ENCODE data around the gene ERCC6L. TPM values are rescaled to one million over a fixed set of nuclear protein-coding genes. Genes with fewer than 3 reads are reported as not detected.

ERCC6L gene
- total and polyA plus RNA-seq, 2 of the 13 experiments (the other 11 are each of a cell fraction or from before 2014, with no cell fraction given), result 0.86 to 9.5 TPM

GRCh38 chrX:72258174-72258573, 19.3 kb upstream of the ERCC6L start (continued):
- TF ChIP-seq ZNF280B (CRISPR knock-in tag; IDR thresholded peaks at IDR 0.05; ENCODE audit: borderline replicate concordance) (no peak), EP300 (IDR thresholded peaks at IDR 0.05; ENCODE audit: low read depth in 2 of 2, low read length in 2 of 2) (0 out of 4 replicates have a peak, but pooled peaks of 1 of the 2 experiments have one; percentile 43), EP300 (CRISPR knock-in tag; IDR thresholded peaks at IDR 0.05; ENCODE audit: borderline replicate concordance) (no peak), ZNF605 (CRISPR knock-in tag; IDR thresholded peaks at IDR 0.05) (0 out of 2 replicates have a peak, but pooled peaks have one; percentile 23), TCF7 (IDR thresholded peaks at IDR 0.05; ENCODE audit: low read depth) (no peak), NFATC3 (CRISPR knock-in tag; IDR thresholded peaks at IDR 0.05) (no peak), HMGXB3 (CRISPR knock-in tag; IDR thresholded peaks at IDR 0.05; ENCODE audit: borderline replicate concordance) (no peak), POLR2A (IDR thresholded peaks at IDR 0.05; ENCODE audit: insufficient read depth in 1 of 2, low read depth in 2 of 2, low read length in 2 of 2) (peak in 1 of 2 experiments; percentile 38; a peak in 1 of 4 replicates), GATAD2A (CRISPR knock-in tag; IDR thresholded peaks at IDR 0.05) (0 out of 2 replicates have a peak, but pooled peaks have one; percentile 28), ZNF530 (CRISPR knock-in tag; IDR thresholded peaks at IDR 0.05; ENCODE audit: low read depth) (no peak), MED1 (CRISPR knock-in tag; IDR thresholded peaks at IDR 0.05) (no peak), ASH2L (IDR thresholded peaks at IDR 0.05; ENCODE audit: insufficient read length, low read depth, low read length) (peak; percentile 26), KAT8 (CRISPR knock-in tag; IDR thresholded peaks at IDR 0.05) (peak; percentile 44; the same call in 1 of the 2 replicates), MAX (IDR thresholded peaks at IDR 0.05) (peak; percentile 42; the same call in 1 of the 2 replicates), ZNF431 (CRISPR knock-in tag; IDR thresholded peaks at IDR 0.05; ENCODE audit: borderline replicate concordance, low read depth) (0 out of 2 replicates have a peak, but pooled peaks have one; percentile 21), SCMH1 (CRISPR knock-in tag; IDR thresholded peaks at IDR 0.05; ENCODE audit: borderline replicate concordance) (no peak), ETV5 (CRISPR knock-in tag; IDR thresholded peaks at IDR 0.05; ENCODE audit: borderline replicate concordance) (peak; percentile 66; the same call in 1 of the 2 replicates), ZNF251 (CRISPR knock-in tag; IDR thresholded peaks at IDR 0.05) (no peak), PATZ1 (CRISPR knock-in tag; IDR thresholded peaks at IDR 0.05) (peak; percentile 81), XRCC5 (optimal IDR thresholded peaks at IDR 0.05; ENCODE audit: low read length) (peak; percentile 26), HOXA5 (CRISPR knock-in tag; IDR thresholded peaks at IDR 0.05) (no peak), HOXA3 (CRISPR knock-in tag; IDR thresholded peaks at IDR 0.05) (peak; percentile 23; the same call in 1 of the 2 replicates)

Measured in HepG2 (cell line).